HepG2 (cell line): ENCODE measurements around the gene PRR20G. TPM values are rescaled to one million over a fixed set of nuclear protein-coding genes. Genes with fewer than 3 reads are reported as not detected.

Source experiments
- ATAC-seq: fragments of 200-7000 bp; cut with Tn5 transposase; 3 replicates; pipeline ENCODE4 v1.9.1; 2020; ENCODE audit warnings: mild to moderate bottlenecking, moderate library complexity
- BruUV-seq: library from RNA; stranded (reverse); fragments of 400-500 nt; replicated peaks from 2 replicates; lab custom pipeline; 2021; lab: Mats Ljungman, UMichigan
- CTCF ChIA-PET: fragments of 300-600 bp; formaldehyde crosslinking; extraction: SDS; loops from one replicate; lab custom pipeline; 2021; ENCODE audit warnings: low total read pairs, inconsistent platforms, low intra/inter-chr PET ratio; lab: Yijun Ruan, JAX
- POLR2A ChIA-PET: fragments of 350-600 bp; sonication (Branson Sonifier 250); formaldehyde crosslinking; loops from one replicate; lab custom pipeline; 2020; ENCODE audit warnings: antibody characterized with exemption, inconsistent platforms; lab: Yijun Ruan, JAX
- DNase-seq: peaks from one replicate; pipeline ENCODE4 v3.0.0-alpha.2; 2015; ENCODE audit warnings: low spot score
- FAIRE-seq: peaks from 3 replicates; lab custom pipeline; 2011; peaks lifted over from hg19 to GRCh38; lab: Jason Lieb, UNC
- H2AFZ ChIP-seq: one replicate; pipeline ENCODE4 v1.6.1; 2011; ENCODE audit warnings: low read length, inconsistent platforms
- H3K27ac ChIP-seq: fragments of 300-600 bp; 3 replicates; pipeline ENCODE4 v1.8.0; 2011; ENCODE audit warnings: mixed run types, mild to moderate bottlenecking, mixed read lengths, low read length, inconsistent platforms; ENCODE audit not compliant: insufficient read depth; ENCODE audit errors: extremely low read length
- H3K27me3 ChIP-seq, 2 experiments: fragments of 200-600 bp in 1 of 2; 2 replicates in 1 of 2; 3 replicates in 1 of 2; pipeline versions ENCODE4 v1.6.0 to v1.8.0; 2011; ENCODE audit warnings: low read length in 2 of 2, mild to moderate bottlenecking in 2 of 2, moderate library complexity in 2 of 2, inconsistent platforms in 1 of 2; ENCODE audit not compliant: insufficient read depth in 2 of 2, control insufficient read depth in 1 of 2
- H3K36me3 ChIP-seq, 2 experiments: fragments of 200-600 bp in 1 of 2; replicated peaks in 1 of 2; 2 replicates in 1 of 2; 3 replicates in 1 of 2; pipeline versions ENCODE4 v1.5.1 to v1.8.0; 2011; ENCODE audit warnings: low read length in 2 of 2, inconsistent platforms in 1 of 2; ENCODE audit not compliant: insufficient read depth in 2 of 2, control insufficient read depth in 1 of 2
- H3K4me1 ChIP-seq: 2 replicates; pipeline ENCODE4 v1.5.1; 2012; ENCODE audit warnings: low read length, inconsistent platforms; ENCODE audit not compliant: insufficient read depth
- H3K4me2 ChIP-seq: 2 replicates; pipeline ENCODE4 v1.6.0; 2011; ENCODE audit warnings: low read depth, low read length, inconsistent platforms
- H3K4me3 ChIP-seq, 3 experiments: fragments of 200-600 bp in 1 of 3; sonication (generic), shearing (Covaris generic) in 1 of 3; replicated peaks in 1 of 3; 2 replicates each; pipeline ENCODE4 v1.5.1; 2011 to 2016; ENCODE audit warnings: low read length in 3 of 3, inconsistent platforms in 2 of 3, low read depth in 2 of 3, mild to moderate bottlenecking in 2 of 3, control low read depth in 1 of 3, mixed read lengths in 1 of 3; ENCODE audit not compliant: insufficient read depth in 1 of 3
- H3K79me2 ChIP-seq: one replicate; pipeline ENCODE4 v1.6.1; 2011; ENCODE audit warnings: low read length, inconsistent platforms; ENCODE audit not compliant: insufficient read depth
- H3K9ac ChIP-seq: 2 replicates; pipeline ENCODE4 v1.6.0; 2011; ENCODE audit warnings: mild to moderate bottlenecking, low read depth, low read length, inconsistent platforms; ENCODE audit not compliant: insufficient read depth
- H3K9me3 ChIP-seq: 2 replicates; pipeline ENCODE4 v1.5.1; 2012; ENCODE audit warnings: mild to moderate bottlenecking, low read length
- H4K20me1 ChIP-seq: 2 replicates; pipeline ENCODE4 v1.6.0; 2011; ENCODE audit warnings: inconsistent platforms, mild to moderate bottlenecking, low read length, moderate library complexity; ENCODE audit not compliant: insufficient read depth
- BRCA1 ChIP-seq: sonication (generic); formaldehyde crosslinking; IDR thresholded peaks from 2 replicates; pipeline ENCODE4 v1.4.0; 2020; ENCODE audit warnings: missing genetic modification reagents
- FOXK1 ChIP-seq: sonication (generic); formaldehyde crosslinking; IDR thresholded peaks from 2 replicates; pipeline ENCODE4 v1.4.0; 2020; ENCODE audit warnings: low read depth, missing genetic modification reagents, borderline replicate concordance
- HOXA7 ChIP-seq: sonication (generic); formaldehyde crosslinking; IDR thresholded peaks from 2 replicates; pipeline ENCODE4 v1.8.1; 2022; ENCODE audit warnings: mild to moderate bottlenecking, missing genetic modification reagents, moderate library complexity
- NFKB2 ChIP-seq: sonication (generic); formaldehyde crosslinking; IDR thresholded peaks from 2 replicates; pipeline ENCODE4 v1.4.0; 2020; ENCODE audit warnings: missing genetic modification reagents, borderline replicate concordance
- PPARG ChIP-seq: conservative IDR thresholded peaks from 2 replicates; pipeline ENCODE4 v1.6.1; 2016; ENCODE audit warnings: missing biosample characterization, missing genetic modification reagents
- RFX5 ChIP-seq: IDR thresholded peaks from 2 replicates; pipeline ENCODE4 v1.6.1; 2011; ENCODE audit warnings: low read depth, low read length, improper control_type of control experiment
- SMAD1 ChIP-seq: sonication (generic); formaldehyde crosslinking; IDR thresholded peaks from 2 replicates; pipeline ENCODE4 v1.4.0; 2020; ENCODE audit warnings: missing genetic modification reagents, low read depth, mild to moderate bottlenecking, borderline replicate concordance
- SRSF1 ChIP-seq: fragments of 200-400 bp; formaldehyde crosslinking; optimal IDR thresholded peaks from 2 replicates; pipeline ENCODE3; 2017; ENCODE audit warnings: mild to moderate bottlenecking, low read depth, low read length, moderate library complexity
- THAP9 ChIP-seq: sonication (generic); formaldehyde crosslinking; IDR thresholded peaks from 2 replicates; pipeline ENCODE4; 2020; ENCODE audit warnings: missing genetic modification reagents, mild to moderate bottlenecking, borderline replicate concordance
- ZNF121 ChIP-seq: sonication (generic); formaldehyde crosslinking; IDR thresholded peaks from 2 replicates; pipeline ENCODE4 v1.5.0; 2020; ENCODE audit warnings: mild to moderate bottlenecking, missing genetic modification reagents
- ZNF234 ChIP-seq: sonication (generic); formaldehyde crosslinking; conservative IDR thresholded peaks from 2 replicates; pipeline ENCODE4 v1.5.1; 2020; ENCODE audit warnings: mild to moderate bottlenecking, missing genetic modification reagents
- ZNF431 ChIP-seq: sonication (generic); formaldehyde crosslinking; IDR thresholded peaks from 2 replicates; pipeline ENCODE4 v1.9.0; 2022; ENCODE audit warnings: missing genetic modification reagents, low read depth, mild to moderate bottlenecking, borderline replicate concordance
- ZNF543 ChIP-seq: sonication (generic); formaldehyde crosslinking; IDR thresholded peaks from 2 replicates; pipeline ENCODE4 v1.4.0; 2020; ENCODE audit warnings: mild to moderate bottlenecking, missing genetic modification reagents
- WGBS: methylation state at CpG from one replicate; pipeline ENCODE4 v1.1.6; 2017; ENCODE audit warnings: low lambda C conversion rate; 5-methylcytosine and 5-hydroxymethylcytosine counted together
- in situ Hi-C: cut with HindIII; loops from 2 replicates; pipeline ENCODE4 v1.10.0; 2017; ENCODE audit warnings: low pct_unique_long_range_greater_than_20kb; ENCODE audit not compliant: extremely low pct_ligation_motif_present
- intact Hi-C: fragments of 100-400 bp; cut with micrococcal nuclease; formaldehyde crosslinking; loops from one replicate; pipeline ENCODE4 v1.10.0; 2022; ENCODE audit not compliant: unreplicated experiment
- polyA plus RNA-seq, 8 experiments: library from polyadenylated mRNA; depleted of rRNA in 3 of 8; stranded (reverse) in 7 of 8; unstranded in 1 of 8; fragments of >200 nt; fragmentation: Illumina TruSeq in 4 of 8; extraction: Trizol in 4 of 8; gene quantifications; 2 replicates each; pipeline versions ENCODE4 v1.2.1 to v1.2.3, GENCODE V29; 2011 to 2016; ENCODE audit warnings: low read depth in 4 of 8, missing spikeins in 1 of 8, mixed read lengths in 1 of 8; ENCODE audit not compliant: insufficient read depth in 1 of 8
- total RNA-seq, 5 experiments: library from RNA; depleted of rRNA; stranded (reverse); fragments of >200 nt; fragmentation: Illumina TruSeq; extraction: Trizol; gene quantifications; 2 replicates each; pipeline ENCODE4 v1.2.3, GENCODE V29; 2016; ENCODE audit warnings: low read depth in 1 of 5

Gene PRR20G
- total and polyA plus RNA-seq, 2 of the 13 experiments (the other 11 are each of a cell fraction or from before 2014, with no cell fraction given) = not detected

- CTCF ChIA-PET = no interaction called here
- H3K27me3 ChIP-seq = peaks cover 5 to 25% of the 10 kb centered on the region in 2 experiments; a peak in 3 of 5 replicates
- WGBS = 0% methylated on average over 5 of the region's 7 CpGs
These were observed 25.9 kb downstream of the PRR20G start for GRCh38 chr3:127261925-127262324.

More at GRCh38 chr3:127261925-127262324, 25.9 kb downstream of the PRR20G start:
- Histone ChIP-seq H3K79me2 (no peaks in the 10 kb centered on the region), H3K27ac (no peak overlapping the region), H3K4me1 (no peaks in the 10 kb centered on the region), H3K9ac (no peak overlapping the region), H4K20me1 (no peaks in the 10 kb centered on the region), H3K9me3 (no peaks in the 10 kb centered on the region), H2AFZ (no peak overlapping the region), H3K4me2 (no peak overlapping the region), H3K4me3 (no peak overlapping the region), H3K36me3 (no peaks in the 10 kb centered on the region)
- intact Hi-C loops = no loop called here
- no TSS peak for BruUV-seq
- in situ Hi-C loops = no loop called here
- no peak for TF ChIP-seq HOXA7 (CRISPR knock-in tag)
- TF ChIP-seq SRSF1 = no peak
- no peak for TF ChIP-seq ZNF234 (CRISPR knock-in tag)
- no peak for TF ChIP-seq SMAD1 (CRISPR knock-in tag)
- TF ChIP-seq ZNF121 (CRISPR knock-in tag) = no peak
- no peak for TF ChIP-seq RFX5
- TF ChIP-seq NFKB2 = no peak
- TF ChIP-seq THAP9 (CRISPR knock-in tag) = no peak
- no peak for TF ChIP-seq ZNF431 (CRISPR knock-in tag)
- TF ChIP-seq PPARG (CRISPR knock-in tag) = no peak
- TF ChIP-seq FOXK1 (CRISPR knock-in tag) = no peak
- no peak for TF ChIP-seq BRCA1
- TF ChIP-seq ZNF543 = no peak
- POLR2A ChIA-PET = no interaction called here
- ATAC-seq (no peak), FAIRE-seq (no peak), DNase-seq (no peak)
